HepG2 (cell line): ENCODE measurements around the gene PIGZ. TPM values are rescaled to one million over a fixed set of nuclear protein-coding genes. Genes with fewer than 3 reads are reported as not detected.

Experiments
- CSRNP2 ChIP-seq: sonication (generic); formaldehyde crosslinking; conservative IDR thresholded peaks from 2 replicates; pipeline ENCODE4 v1.8.0; 2022; ENCODE audit warnings: low read depth, missing genetic modification reagents
- LCORL ChIP-seq, 2 experiments: fragments of 450-650 bp in 1 of 2; sonication (generic) in 1 of 2; formaldehyde crosslinking in 1 of 2; IDR thresholded peaks; 2 replicates each; pipeline versions ENCODE4 v1.5.0 to v1.6.1; 2017 to 2020; ENCODE audit warnings: antibody characterized with exemption in 1 of 2, missing genetic modification reagents in 1 of 2
- MTA3 ChIP-seq: sonication (generic); formaldehyde crosslinking; IDR thresholded peaks from 2 replicates; pipeline ENCODE4 v1.4.0; 2020; ENCODE audit warnings: missing genetic modification reagents
- RERE ChIP-seq: IDR thresholded peaks from 2 replicates; pipeline ENCODE4 v1.6.1; 2016; ENCODE audit warnings: low read depth, missing genetic modification reagents, missing compliant biosample characterization
- polyA plus RNA-seq, 8 experiments: library from polyadenylated mRNA; depleted of rRNA in 3 of 8; stranded (reverse) in 7 of 8; unstranded in 1 of 8; fragments of >200 nt; fragmentation: Illumina TruSeq in 4 of 8; extraction: Trizol in 4 of 8; gene quantifications; 2 replicates each; pipeline versions ENCODE4 v1.2.1 to v1.2.3, GENCODE V29; 2011 to 2016; ENCODE audit warnings: low read depth in 4 of 8, missing spikeins in 1 of 8, mixed read lengths in 1 of 8; ENCODE audit not compliant: insufficient read depth in 1 of 8
- total RNA-seq, 5 experiments: library from RNA; depleted of rRNA; stranded (reverse); fragments of >200 nt; fragmentation: Illumina TruSeq; extraction: Trizol; gene quantifications; 2 replicates each; pipeline ENCODE4 v1.2.3, GENCODE V29; 2016; ENCODE audit warnings: low read depth in 1 of 5
- TF ChIP-seq, protein P1 (sequence below): sonication (generic); formaldehyde crosslinking; IDR thresholded peaks from 2 replicates; pipeline ENCODE4 v1.5.0; 2020; ENCODE audit warnings: mild to moderate bottlenecking, missing genetic modification reagents
- TF ChIP-seq, protein P2 (sequence below): sonication (generic); formaldehyde crosslinking; IDR thresholded peaks from 2 replicates; pipeline ENCODE4 v1.5.0; 2020; ENCODE audit warnings: mild to moderate bottlenecking, missing genetic modification reagents

PIGZ gene
- total and polyA plus RNA-seq, 2 of the 13 experiments (the other 11 are each of a cell fraction or from before 2014, with no cell fraction given): 4.7 to 60.5 TPM

GRCh38 chr3:196995027-196995426, 26.4 kb upstream of the PIGZ start (continued):
- TF ChIP-seq RERE (CRISPR knock-in tag) (no peak), MTA3 (CRISPR knock-in tag) (no peak), CSRNP2 (CRISPR knock-in tag) (no peak), LCORL (IDR thresholded peaks at IDR 0.05) (no peak), LCORL (CRISPR knock-in tag; IDR thresholded peaks at IDR 0.05) (no peak)
- TF ChIP-seq, protein P1, sequence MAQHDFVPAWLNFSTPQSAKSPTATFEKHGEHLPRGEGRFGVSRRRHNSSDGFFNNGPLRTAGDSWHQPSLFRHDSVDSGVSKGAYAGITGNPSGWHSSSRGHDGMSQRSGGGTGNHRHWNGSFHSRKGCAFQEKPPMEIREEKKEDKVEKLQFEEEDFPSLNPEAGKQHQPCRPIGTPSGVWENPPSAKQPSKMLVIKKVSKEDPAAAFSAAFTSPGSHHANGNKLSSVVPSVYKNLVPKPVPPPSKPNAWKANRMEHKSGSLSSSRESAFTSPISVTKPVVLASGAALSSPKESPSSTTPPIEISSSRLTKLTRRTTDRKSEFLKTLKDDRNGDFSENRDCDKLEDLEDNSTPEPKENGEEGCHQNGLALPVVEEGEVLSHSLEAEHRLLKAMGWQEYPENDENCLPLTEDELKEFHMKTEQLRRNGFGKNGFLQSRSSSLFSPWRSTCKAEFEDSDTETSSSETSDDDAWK (CRISPR knock-in tag): no peak
- TF ChIP-seq, protein P2, sequence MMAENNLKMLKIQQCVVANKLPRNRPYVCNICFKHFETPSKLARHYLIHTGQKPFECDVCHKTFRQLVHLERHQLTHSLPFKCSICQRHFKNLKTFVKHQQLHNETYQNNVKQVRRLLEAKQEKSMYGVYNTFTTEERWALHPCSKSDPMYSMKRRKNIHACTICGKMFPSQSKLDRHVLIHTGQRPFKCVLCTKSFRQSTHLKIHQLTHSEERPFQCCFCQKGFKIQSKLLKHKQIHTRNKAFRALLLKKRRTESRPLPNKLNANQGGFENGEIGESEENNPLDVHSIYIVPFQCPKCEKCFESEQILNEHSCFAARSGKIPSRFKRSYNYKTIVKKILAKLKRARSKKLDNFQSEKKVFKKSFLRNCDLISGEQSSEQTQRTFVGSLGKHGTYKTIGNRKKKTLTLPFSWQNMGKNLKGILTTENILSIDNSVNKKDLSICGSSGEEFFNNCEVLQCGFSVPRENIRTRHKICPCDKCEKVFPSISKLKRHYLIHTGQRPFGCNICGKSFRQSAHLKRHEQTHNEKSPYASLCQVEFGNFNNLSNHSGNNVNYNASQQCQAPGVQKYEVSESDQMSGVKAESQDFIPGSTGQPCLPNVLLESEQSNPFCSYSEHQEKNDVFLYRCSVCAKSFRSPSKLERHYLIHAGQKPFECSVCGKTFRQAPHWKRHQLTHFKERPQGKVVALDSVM (CRISPR knock-in tag): no peak
